OCI-LY1 (cell line): ENCODE results near the gene FGF3.

Source experiments
- H2AFZ ChIP-seq: fragments of 200-600 bp; sonication (generic), shearing (Covaris generic); 2 replicates; pipeline ENCODE4 v1.6.0; 2014; ENCODE audit warnings: antibody characterized with exemption, mild to moderate bottlenecking, low read length
- H3F3A ChIP-seq: fragments of 200-600 bp; sonication (generic), shearing (Covaris generic); 2 replicates; pipeline ENCODE4 v1.6.0; 2014; ENCODE audit warnings: mild to moderate bottlenecking, antibody characterized with exemption, low read length, moderate library complexity; ENCODE audit not compliant: insufficient read depth
- H3K27ac ChIP-seq: fragments of 200-600 bp; sonication (generic); 2 replicates; pipeline ENCODE4 v1.5.1; 2014; ENCODE audit warnings: low read length, mixed run types, mild to moderate bottlenecking, low read depth; ENCODE audit not compliant: poor library complexity, severe bottlenecking
- H3K27me3 ChIP-seq: fragments of 200-600 bp; sonication (generic); 2 replicates; pipeline ENCODE4 v1.6.0; 2014; ENCODE audit warnings: antibody characterized with exemption, mild to moderate bottlenecking, low read length, moderate library complexity; ENCODE audit not compliant: insufficient read depth
- H3K36me3 ChIP-seq: fragments of 200-600 bp; sonication (generic); 2 replicates; pipeline ENCODE4 v1.6.1; 2014; ENCODE audit warnings: mild to moderate bottlenecking, antibody characterized with exemption, low read length, moderate library complexity, mixed read lengths; ENCODE audit not compliant: insufficient read depth
- H3K4me1 ChIP-seq: fragments of 200-600 bp; sonication (generic); 2 replicates; pipeline ENCODE4 v1.5.1; 2014; ENCODE audit warnings: mild to moderate bottlenecking, low read length, moderate library complexity; ENCODE audit not compliant: insufficient read depth, severe bottlenecking
- H3K4me2 ChIP-seq: fragments of 200-600 bp; sonication (generic), shearing (Covaris generic); 2 replicates; pipeline ENCODE4 v1.6.1; 2014; ENCODE audit warnings: low read length
- H3K4me3 ChIP-seq: fragments of 200-600 bp; sonication (generic); 2 replicates; pipeline ENCODE4 v1.5.1; 2014; ENCODE audit warnings: low read length, low read depth, mild to moderate bottlenecking, mixed read lengths; ENCODE audit not compliant: poor library complexity, severe bottlenecking
- H3K79me2 ChIP-seq: fragments of 200-600 bp; shearing (Covaris generic); 2 replicates; pipeline ENCODE4 v1.6.1; 2016; ENCODE audit warnings: mixed run types, low read length, mixed read lengths; ENCODE audit not compliant: insufficient read depth
- H3K9ac ChIP-seq: fragments of 200-600 bp; sonication (generic), shearing (Covaris generic); 2 replicates; pipeline ENCODE4 v1.6.1; 2014; ENCODE audit warnings: mild to moderate bottlenecking, low read length, mixed read lengths
- H3K9me2 ChIP-seq: fragments of 200-600 bp; sonication (generic), shearing (Covaris generic); 2 replicates; pipeline ENCODE4 v1.6.1; 2014; ENCODE audit warnings: low read depth, mild to moderate bottlenecking, low read length, mixed read lengths
- H3K9me3 ChIP-seq: fragments of 200-600 bp; shearing (Covaris generic); 2 replicates; pipeline ENCODE4 v1.6.1; 2014; ENCODE audit warnings: low read length, mixed read lengths
- H4K20me1 ChIP-seq: fragments of 200-600 bp; sonication (generic), shearing (Covaris generic); 2 replicates; pipeline ENCODE4 v1.6.0; 2016; ENCODE audit warnings: mild to moderate bottlenecking, low read length; ENCODE audit not compliant: insufficient read depth
- CTCF ChIP-seq: fragments of 200-600 bp; sonication (generic), shearing (Covaris generic); IDR thresholded peaks from 2 replicates; pipeline ENCODE4 v1.5.1; 2017; ENCODE audit warnings: mild to moderate bottlenecking, antibody characterized with exemption, low read length, moderate library complexity, mixed read lengths
- EZH2 ChIP-seq: fragments of 200-600 bp; sonication (generic), shearing (Covaris generic); IDR thresholded peaks from 2 replicates; pipeline ENCODE4 v1.8.0; 2017; ENCODE audit warnings: borderline replicate concordance, mixed run types, mild to moderate bottlenecking, antibody characterized with exemption, low read length, moderate library complexity, mixed read lengths

The FGF3 gene

GRCh38 chr11:69821511-69822040 lies 2.4 kb upstream of the FGF3 start:
- Histone ChIP-seq H3K4me3 (no peak overlapping the region), H3F3A (no peaks in the 10 kb centered on the region), H3K27me3 (no peaks in the 10 kb centered on the region), H3K36me3 (no peaks in the 10 kb centered on the region), H3K4me2 (no peak overlapping the region), H4K20me1 (no peaks in the 10 kb centered on the region), H3K27ac (no peak overlapping the region), H3K9me3 (no peaks in the 10 kb centered on the region), H3K79me2 (no peaks in the 10 kb centered on the region), H3K9me2 (no peaks in the 10 kb centered on the region), H3K4me1 (no peaks in the 10 kb centered on the region), H2AFZ (no peak overlapping the region), H3K9ac (no peak overlapping the region)
- no peak for TF ChIP-seq CTCF
- no peak for TF ChIP-seq EZH2

GRCh38 chr11:69820441-69820840 lies 1.2 kb upstream of the FGF3 start:
- Histone ChIP-seq H3K4me1 (no peaks in the 10 kb centered on the region), H3K36me3 (no peaks in the 10 kb centered on the region), H4K20me1 (no peaks in the 10 kb centered on the region), H3K4me3 (no peak overlapping the region), H3K9me2 (no peaks in the 10 kb centered on the region), H3K27me3 (no peaks in the 10 kb centered on the region), H3K79me2 (no peaks in the 10 kb centered on the region), H3F3A (no peaks in the 10 kb centered on the region), H2AFZ (no peak overlapping the region), H3K9me3 (no peaks in the 10 kb centered on the region), H3K27ac (no peak overlapping the region), H3K4me2 (no peak overlapping the region), H3K9ac (no peak overlapping the region)
- TF ChIP-seq CTCF (no peak), EZH2 (no peak)

- Histone ChIP-seq H3K27me3 (no peaks in the 10 kb centered on the region), H3K4me1 (no peaks in the 10 kb centered on the region), H3K79me2 (no peaks in the 10 kb centered on the region), H3K4me2 (no peak overlapping the region), H3K36me3 (no peaks in the 10 kb centered on the region), H3K9ac (no peak overlapping the region), H3F3A (no peaks in the 10 kb centered on the region), H3K4me3 (no peak overlapping the region), H4K20me1 (no peaks in the 10 kb centered on the region), H3K9me2 (no peaks in the 10 kb centered on the region), H2AFZ (no peak overlapping the region), H3K27ac (no peak overlapping the region), H3K9me3 (no peaks in the 10 kb centered on the region)
- no peak for TF ChIP-seq EZH2
- no peak for TF ChIP-seq CTCF
Measured at GRCh38 chr11:69819541-69820070, 390 bp upstream of the FGF3 start.
